Stimulated activated CD4-positive, alpha-beta T cell treated with anti-CD3 and anti-CD28 coated beads, Interleukin-15, amount 100 ng/mL, for 48 hours (primary cell): ENCODE data around the gene DCUN1D2.
"Not testable (repeated sequence)": the region's sequence is repeated elsewhere in the genome, so short reads cannot be mapped to it uniquely, and the experiment has no call there.

Experiments
- DNase-seq, 2 donors: peaks; one replicate each; pipeline ENCODE4 v3.0.0-alpha.2; 2020; ENCODE audit warnings: low read depth in 2 of 2

Gene DCUN1D2

DNA sequence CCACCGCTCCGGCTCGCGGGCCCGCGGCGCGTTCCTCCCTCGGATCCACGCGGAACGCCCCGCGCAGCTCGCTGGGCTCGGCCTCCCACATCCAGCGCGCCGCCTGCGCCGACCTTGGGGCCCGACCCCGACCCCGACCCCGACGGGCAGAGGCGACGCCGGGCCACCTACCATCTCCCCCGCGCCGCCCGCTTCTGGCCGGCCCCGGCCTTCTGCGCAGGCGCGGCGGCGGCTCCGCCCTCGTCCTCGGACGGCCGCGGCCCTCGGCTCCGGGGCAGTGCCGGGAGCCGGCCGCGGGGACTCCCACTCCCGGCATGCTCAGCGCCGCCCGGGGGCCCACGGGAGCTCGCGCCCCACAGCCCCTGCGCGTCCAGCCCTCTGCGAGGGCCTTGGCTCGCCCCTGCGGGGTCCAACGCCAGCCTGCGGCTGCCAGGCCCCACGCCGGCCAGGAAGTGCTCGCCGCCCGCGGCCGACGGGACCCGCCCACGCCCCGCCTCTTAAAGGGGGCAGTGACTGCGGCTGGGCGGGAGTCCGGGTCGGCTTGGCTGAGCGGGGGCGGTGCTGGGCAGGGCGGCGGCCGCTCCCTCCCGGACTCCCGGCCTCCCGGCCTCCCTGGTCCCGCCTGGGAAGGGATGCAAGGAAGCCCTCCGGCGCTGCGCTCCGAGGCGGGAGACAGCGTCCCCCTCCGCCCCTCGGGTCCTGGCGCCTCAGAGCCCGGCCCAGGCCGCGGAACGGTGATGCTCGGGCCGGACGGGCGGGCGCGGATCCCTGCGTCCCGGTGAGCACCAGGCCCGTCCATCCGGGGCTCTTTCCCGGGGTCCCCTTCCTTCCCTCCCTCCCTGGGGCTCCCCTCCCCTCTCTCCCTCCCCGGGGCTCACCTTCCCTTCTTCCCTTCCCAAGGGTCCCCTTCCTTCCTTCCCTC, at the start of gene DCUN1D2:
Gene DCUN1D2 (minus strand): TSS at position 216 of the 922 bp plus-strand sequence. CDS start 42 bp downstream, at position 174.
- DNase-seq = peak; percentile 35 to 63

GRCh38 chr13:113539822-113540221, 49.3 kb upstream of the DCUN1D2 start:
- DNase-seq = no peak

GRCh38 chr13:113539176-113539575, 48.7 kb upstream of the DCUN1D2 start:
- no peak for DNase-seq

DNA sequence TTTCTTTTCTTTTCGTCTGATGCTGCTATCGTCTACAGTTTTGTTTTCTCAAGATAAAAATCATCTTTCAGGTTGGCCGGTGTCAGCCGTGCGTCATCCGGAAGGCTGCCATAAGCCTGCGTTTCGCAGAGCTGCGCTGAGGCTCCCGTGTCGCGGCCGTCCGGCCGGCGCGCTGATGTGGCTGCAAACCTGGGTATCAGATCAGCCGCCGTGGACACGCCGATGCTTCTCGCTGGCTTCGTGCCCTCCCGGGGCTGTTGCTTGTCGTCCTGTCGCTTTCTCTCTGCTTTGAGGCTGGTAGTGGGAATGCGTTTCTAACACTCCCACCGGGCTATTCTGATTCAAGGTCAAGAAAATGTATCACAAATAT, 48.2 kb upstream of the DCUN1D2 start:
- no peak for DNase-seq

GRCh38 chr13:113537909-113538688, 47.6 kb upstream of the DCUN1D2 start:
- no peak for DNase-seq

GRCh38 chr13:113537205-113537604, 46.7 kb upstream of the DCUN1D2 start:
- no peak for DNase-seq

DNA sequence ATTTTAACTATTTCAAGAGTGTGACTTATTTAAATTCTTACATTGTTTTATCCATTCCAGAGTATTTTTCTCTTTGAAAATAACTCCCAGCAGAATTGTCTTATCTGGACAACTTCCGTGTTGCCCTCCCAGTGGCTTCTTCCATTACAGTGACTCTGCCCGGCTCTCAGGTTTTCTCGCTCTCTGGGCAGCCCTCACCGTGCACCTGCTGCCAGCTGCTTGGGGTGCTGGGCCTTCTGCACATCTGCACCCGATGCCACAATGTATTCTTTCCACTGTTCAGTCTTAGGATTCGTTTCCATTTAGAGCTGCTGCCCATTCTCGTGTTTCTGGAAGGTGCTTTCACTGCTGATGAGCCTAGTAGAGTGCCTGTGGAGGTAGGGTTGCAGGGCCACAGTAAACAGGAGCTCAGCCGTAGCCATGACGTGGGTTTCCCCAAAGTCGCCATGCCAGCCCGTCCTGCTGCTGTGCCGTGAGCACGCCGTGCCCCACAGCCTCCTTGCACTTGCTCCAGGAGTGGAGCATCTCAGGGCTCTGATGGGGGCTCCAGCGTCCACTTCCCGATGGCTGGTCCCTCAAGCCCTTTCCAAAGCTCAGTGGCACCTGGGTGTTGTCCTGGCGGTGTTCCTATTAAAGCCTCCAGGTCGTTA, 46.1 kb upstream of the DCUN1D2 start:
- no peak for DNase-seq

- DNase-seq = no peak
These were observed 44.9 kb upstream of the DCUN1D2 start for GRCh38 chr13:113535381-113535781.

GRCh38 chr13:113534236-113534860, 43.8 kb upstream of the DCUN1D2 start:
- DNase-seq = no peak

DNA sequence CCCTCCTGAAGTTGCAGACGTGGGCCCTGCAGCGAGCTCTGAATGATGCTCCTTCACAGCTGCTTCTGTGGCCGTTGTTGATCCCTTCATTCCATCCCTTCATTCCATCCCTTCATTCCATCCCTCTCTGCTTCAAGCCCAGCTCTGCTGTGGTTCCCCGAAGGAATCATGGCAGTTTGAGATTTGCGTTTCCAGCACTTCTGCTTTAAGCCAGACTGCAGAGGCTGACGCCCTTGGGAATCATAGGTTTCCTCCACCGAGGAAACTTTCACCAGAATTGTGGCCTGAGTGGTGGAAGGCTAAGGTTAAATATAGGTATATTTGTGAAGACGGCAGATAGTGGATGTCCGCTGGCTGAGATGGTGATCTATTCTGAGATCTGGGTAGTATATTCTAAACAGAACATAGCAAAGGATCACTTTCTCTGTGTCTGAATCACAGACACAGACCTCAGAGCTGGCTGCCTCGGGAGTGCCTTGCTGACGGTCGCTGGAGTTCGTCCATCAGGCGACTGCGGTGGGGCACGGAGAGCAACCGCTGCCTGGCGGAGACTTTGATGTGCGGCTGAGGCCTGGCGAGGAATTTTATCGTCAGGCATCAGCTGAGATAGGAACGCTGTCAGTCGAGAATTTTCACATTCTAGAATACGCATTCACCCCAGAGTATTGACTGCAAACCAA, 42.8 kb upstream of the DCUN1D2 start:
- DNase-seq = no peak

- no peak for DNase-seq
These were observed 41.8 kb upstream of the DCUN1D2 start for GRCh38 chr13:113532156-113532806.

DNA sequence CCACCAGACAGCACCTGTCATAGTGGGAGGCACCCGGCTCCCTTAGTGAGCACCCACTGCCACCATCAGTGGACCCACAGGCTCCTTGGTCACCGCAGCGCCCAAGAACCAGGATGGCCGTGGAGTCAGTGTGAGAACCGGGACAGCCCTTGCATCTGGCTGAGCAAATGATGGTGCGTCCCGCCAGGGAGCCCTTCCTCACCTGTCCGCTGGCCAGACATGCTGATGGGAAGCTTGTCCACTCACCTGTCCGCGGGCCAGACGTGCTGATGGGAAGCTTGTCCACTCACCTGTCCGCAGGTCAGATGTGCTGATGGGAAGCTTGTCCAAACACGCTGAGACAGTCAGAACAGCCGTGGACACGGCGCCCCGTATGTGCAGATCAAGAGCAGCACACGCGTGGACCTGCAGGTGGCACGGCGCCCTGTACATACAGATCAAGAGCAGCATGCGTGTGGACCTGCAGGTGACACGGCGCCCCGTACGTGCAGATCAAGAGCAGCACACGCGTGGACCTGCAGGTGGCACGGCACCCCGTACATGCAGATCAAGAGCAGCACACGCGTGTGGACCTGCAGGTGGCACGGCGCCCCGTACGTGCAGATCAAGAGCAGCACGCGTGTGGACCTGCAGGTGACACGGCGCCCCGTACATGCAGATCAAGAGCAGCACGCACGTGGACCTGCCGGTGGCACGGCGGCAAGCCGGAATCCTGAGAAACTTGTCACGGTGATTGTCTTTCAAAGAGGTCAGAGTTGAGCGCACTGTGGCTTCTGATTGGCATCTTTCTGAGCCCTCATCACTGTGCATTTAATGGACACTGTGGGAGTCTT, 40.7 kb upstream of the DCUN1D2 start:
- no peak for DNase-seq

GRCh38 chr13:113528813-113529180, 38.3 kb upstream of the DCUN1D2 start:
- DNase-seq = no peak

DNA sequence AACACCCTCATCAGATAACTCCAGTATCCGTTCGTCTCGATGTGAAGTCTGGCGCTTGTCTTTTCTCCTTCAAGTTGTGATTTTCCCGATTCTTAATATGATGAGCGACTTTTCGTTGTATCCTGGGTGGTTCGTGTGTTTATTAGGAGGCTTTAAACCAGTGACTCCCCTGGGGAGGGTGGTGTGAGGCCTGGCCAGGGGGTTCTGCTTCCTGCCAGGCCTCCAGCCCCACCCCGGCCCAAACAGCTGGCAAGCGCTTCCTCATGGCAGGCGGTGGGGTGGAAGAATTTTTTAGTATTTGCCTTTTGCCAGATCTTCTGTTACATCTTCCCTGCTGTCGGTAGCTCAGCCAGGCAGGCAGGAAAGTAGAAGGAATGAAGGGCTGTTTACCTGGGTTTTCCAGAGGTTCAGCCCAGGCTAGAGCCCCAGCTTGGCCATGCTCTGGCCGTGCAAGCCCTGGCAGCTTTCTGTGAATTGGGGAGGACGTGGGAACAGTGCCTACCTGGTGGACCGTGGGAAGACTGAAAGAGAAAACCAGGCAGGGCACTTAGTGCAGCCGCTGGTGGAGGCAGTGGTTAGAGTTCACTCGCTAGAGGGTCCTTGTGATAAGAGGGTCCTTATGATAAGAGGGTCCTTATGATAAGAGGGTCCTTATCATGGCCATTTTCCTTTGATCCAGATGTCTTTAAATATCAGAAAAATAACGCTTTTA, 37.7 kb upstream of the DCUN1D2 start:
- DNase-seq = no peak

DNA sequence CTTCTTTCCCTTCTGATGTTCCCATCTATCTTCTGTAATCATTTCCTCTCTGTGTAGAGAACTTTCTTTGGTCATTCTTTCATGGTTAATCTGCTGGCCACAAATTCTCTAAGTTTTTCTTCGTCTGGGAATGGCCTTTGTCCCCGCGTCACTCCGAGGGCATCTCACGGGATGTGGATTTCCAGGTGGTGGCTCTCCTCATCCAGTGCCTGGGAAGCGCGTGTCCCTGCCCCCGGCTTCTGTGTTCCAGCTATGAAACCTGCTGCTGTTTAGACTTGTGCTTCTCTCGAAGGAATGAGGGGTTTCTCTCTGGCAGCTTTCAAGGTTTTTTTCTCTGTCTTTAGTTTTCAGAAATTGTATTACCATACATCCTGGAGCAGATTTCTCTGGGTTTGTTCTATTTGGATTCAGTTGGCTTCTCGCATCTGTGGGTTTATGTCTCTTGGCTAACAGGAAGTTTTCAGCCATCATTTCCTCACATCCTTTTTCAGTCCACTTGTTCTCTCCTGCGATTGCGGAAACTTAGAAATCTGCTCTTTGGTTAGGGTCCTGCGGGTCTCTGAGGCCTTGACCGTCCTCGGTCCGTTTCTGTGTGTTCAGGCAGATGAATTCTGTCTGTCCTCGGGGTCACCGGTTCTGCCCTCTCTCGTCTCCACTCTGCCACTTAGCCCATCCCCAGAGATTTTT, 36.9 kb upstream of the DCUN1D2 start:
- no peak for DNase-seq

- no peak for DNase-seq
These were observed 36.1 kb upstream of the DCUN1D2 start for GRCh38 chr13:113526466-113527220.

GRCh38 chr13:113522438-113522837, 31.9 kb upstream of the DCUN1D2 start:
- DNase-seq = not testable (repeated sequence)

DNA sequence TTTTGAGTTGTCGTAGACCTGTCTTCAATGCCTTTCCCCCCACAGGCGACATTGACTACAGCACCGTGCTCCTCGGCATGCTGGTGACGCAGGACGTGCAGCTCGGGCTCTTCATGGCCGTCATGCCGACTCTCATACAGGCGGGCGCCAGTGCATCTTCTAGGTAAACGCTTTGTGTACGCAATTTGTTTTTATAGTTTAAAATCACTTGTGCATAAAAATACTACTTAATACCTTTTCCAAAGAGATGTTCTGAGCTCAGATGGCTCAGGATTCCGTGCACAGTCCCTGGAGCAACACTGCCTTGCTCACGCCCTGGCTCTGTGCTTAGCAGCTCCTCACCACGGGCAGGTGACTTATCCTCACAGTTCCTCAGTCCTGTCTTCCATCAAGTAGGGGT, 30.1 kb upstream of the DCUN1D2 start:
- DNase-seq = no peak
